ENCODE data around the gene CCDC148. TPM values are rescaled to one million over a fixed set of nuclear protein-coding genes. Genes with fewer than 3 reads are reported as not detected.

CCDC148 gene
- total and polyA plus RNA-seq, 4 donors, result 0.02 to 0.42 (median 0.31) TPM

- TF ChIP-seq SP1 (IDR thresholded peaks at IDR 0.05), result peak; percentile 30
- no peak for TF ChIP-seq ATF3 (IDR thresholded peaks at IDR 0.05)
Observed at GRCh38 chr2:158197940-158198339, 258.6 kb downstream of the CCDC148 start (continued).

- no peaks in the 10 kb centered on the region for H3K27me3 ChIP-seq (ENCODE audit: control insufficient read depth in 4 of 4, insufficient read depth in 4 of 4, low read length in 3 of 4)
- no peak overlapping the region for H3K27ac ChIP-seq (ENCODE audit: low read depth in 1 of 2, low read length in 2 of 2)
- H3K36me3 ChIP-seq (ENCODE audit: control insufficient read depth in 4 of 4, insufficient read depth in 3 of 4, low read depth in 1 of 4, low read length in 3 of 4), result no peaks in the 10 kb centered on the region
- H3K4me3 ChIP-seq (ENCODE audit: low read depth in 1 of 3, low read length in 3 of 3), result no peak overlapping the region
- H3K9me3 ChIP-seq (ENCODE audit: control insufficient read depth in 4 of 4, low read length in 3 of 4), result no peaks in the 10 kb centered on the region
- H3K4me1 ChIP-seq (ENCODE audit: control insufficient read depth in 4 of 4, insufficient read depth in 4 of 4, low read length in 3 of 4), result peaks cover 0 to 9% (median 6%) of the 10 kb centered on the region in 4 donors
- TF ChIP-seq CTCF (IDR thresholded peaks at IDR 0.05; ENCODE audit: low read depth, low read length, missing input control), result no peak
- WGBS, result 98% methylated on average over 2 of the region's 2 CpGs
- DNase-seq (ENCODE audit: low spot score), result no peak
- no peak overlapping the region for H3K9ac ChIP-seq (ENCODE audit: low read depth in 1 of 2, low read length in 2 of 2)
Observed at GRCh38 chr2:158194229-158194628, 262.3 kb downstream of the CCDC148 start.

- 97% methylated on average over 2 of the region's 2 CpGs for WGBS
- H3K4me3 ChIP-seq (ENCODE audit: low read depth in 1 of 3, low read length in 3 of 3), result no peak overlapping the region
- DNase-seq (ENCODE audit: low spot score), result no peak
- TF ChIP-seq CTCF (IDR thresholded peaks at IDR 0.05; ENCODE audit: low read depth, low read length, missing input control) (no peak), NR2F2 (IDR thresholded peaks at IDR 0.05) (no peak), HNF4G (IDR thresholded peaks at IDR 0.05) (no peak), RAD21 (IDR thresholded peaks at IDR 0.05) (no peak), REST (IDR thresholded peaks at IDR 0.05) (no peak), SP1 (IDR thresholded peaks at IDR 0.05) (no peak), EGR1 (IDR thresholded peaks at IDR 0.05; ENCODE audit: low read depth in 2 of 2) (no peak), MAX (IDR thresholded peaks at IDR 0.05) (no peak), FOXA1 (IDR thresholded peaks at IDR 0.05) (no peak), ATF3 (IDR thresholded peaks at IDR 0.05) (no peak), ZBTB33 (IDR thresholded peaks at IDR 0.05) (no peak), GABPA (IDR thresholded peaks at IDR 0.05 in 1 of 2, conservative IDR thresholded peaks at IDR 0.05 in 1 of 2) (no peak), TAF1 (conservative IDR thresholded peaks at IDR 0.05) (no peak), RXRA (IDR thresholded peaks at IDR 0.05) (no peak), HNF4A (conservative IDR thresholded peaks at IDR 0.05) (no peak)
- H3K36me3 ChIP-seq (ENCODE audit: control insufficient read depth in 4 of 4, insufficient read depth in 3 of 4, low read depth in 1 of 4, low read length in 3 of 4), result no peaks in the 10 kb centered on the region
- H3K4me1 ChIP-seq (ENCODE audit: control insufficient read depth in 4 of 4, insufficient read depth in 4 of 4, low read length in 3 of 4), result peaks cover 0 to 9% (median 6%) of the 10 kb centered on the region in 4 donors
- no peaks in the 10 kb centered on the region for H3K9me3 ChIP-seq (ENCODE audit: control insufficient read depth in 4 of 4, low read length in 3 of 4)
- no peak overlapping the region for H3K9ac ChIP-seq (ENCODE audit: low read depth in 1 of 2, low read length in 2 of 2)
- no peak overlapping the region for H3K27ac ChIP-seq (ENCODE audit: low read depth in 1 of 2, low read length in 2 of 2)
- no peaks in the 10 kb centered on the region for H3K27me3 ChIP-seq (ENCODE audit: control insufficient read depth in 4 of 4, insufficient read depth in 4 of 4, low read length in 3 of 4)
Observed at GRCh38 chr2:158192515-158193443, 263.8 kb downstream of the CCDC148 start.
